GM19238 (cell line): ENCODE results near the gene CTNNA3.

Experiments used
- DNase-seq: peaks from one replicate; pipeline ENCODE4 v3.0.0; 2011; ENCODE audit warnings: low spot score; ENCODE audit not compliant: insufficient read length

The CTNNA3 gene

DNA sequence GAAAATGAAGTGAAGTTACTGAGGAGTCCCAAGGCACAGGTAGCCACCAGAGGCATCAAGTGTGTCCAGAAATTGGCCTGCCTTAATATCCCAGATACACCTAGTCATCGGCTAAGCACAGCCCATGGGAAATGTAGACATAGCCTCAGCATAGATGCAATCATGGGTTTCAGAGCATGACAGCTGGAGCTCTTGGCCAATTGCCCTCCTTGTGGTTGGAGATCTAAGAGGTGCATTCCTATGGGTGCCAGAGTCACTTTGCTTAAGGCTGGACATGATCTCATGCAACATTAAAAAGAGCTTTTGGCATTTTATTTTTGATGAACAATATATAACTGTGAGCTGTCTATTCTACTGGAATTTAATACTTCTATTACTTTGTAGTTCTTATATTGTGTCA, 1528.2 kb downstream of the CTNNA3 start:
- no peak for DNase-seq

- no peak for DNase-seq
Measured at GRCh38 chr10:66162560-66163143, 1533.3 kb downstream of the CTNNA3 start.

DNA sequence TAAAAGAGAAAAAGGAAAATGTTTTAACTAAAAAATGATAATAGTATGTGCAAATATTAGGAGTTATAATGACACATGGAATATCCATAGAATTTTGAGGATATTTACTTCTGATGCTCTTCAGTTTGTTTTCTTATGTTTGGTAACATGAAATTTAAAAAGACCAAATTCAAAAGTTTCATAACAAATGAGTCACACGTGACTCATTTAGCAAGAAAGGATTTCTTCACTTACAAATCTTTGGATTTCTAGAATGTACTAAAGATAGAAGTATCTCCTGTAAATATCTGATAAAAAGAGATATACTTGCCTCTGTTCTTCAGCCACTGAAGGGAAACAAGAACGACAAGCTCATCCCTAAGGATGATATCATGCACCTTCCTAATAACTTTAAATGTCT, 1544.6 kb downstream of the CTNNA3 start:
- DNase-seq: no peak

- DNase-seq: no peak
Measured at GRCh38 chr10:66148312-66148711, 1547.7 kb downstream of the CTNNA3 start.

- no peak for DNase-seq
Measured at GRCh38 chr10:66144016-66144415, 1552.0 kb downstream of the CTNNA3 start.

- no peak for DNase-seq
Measured at GRCh38 chr10:66102756-66103155, 1593.2 kb downstream of the CTNNA3 start.

DNA sequence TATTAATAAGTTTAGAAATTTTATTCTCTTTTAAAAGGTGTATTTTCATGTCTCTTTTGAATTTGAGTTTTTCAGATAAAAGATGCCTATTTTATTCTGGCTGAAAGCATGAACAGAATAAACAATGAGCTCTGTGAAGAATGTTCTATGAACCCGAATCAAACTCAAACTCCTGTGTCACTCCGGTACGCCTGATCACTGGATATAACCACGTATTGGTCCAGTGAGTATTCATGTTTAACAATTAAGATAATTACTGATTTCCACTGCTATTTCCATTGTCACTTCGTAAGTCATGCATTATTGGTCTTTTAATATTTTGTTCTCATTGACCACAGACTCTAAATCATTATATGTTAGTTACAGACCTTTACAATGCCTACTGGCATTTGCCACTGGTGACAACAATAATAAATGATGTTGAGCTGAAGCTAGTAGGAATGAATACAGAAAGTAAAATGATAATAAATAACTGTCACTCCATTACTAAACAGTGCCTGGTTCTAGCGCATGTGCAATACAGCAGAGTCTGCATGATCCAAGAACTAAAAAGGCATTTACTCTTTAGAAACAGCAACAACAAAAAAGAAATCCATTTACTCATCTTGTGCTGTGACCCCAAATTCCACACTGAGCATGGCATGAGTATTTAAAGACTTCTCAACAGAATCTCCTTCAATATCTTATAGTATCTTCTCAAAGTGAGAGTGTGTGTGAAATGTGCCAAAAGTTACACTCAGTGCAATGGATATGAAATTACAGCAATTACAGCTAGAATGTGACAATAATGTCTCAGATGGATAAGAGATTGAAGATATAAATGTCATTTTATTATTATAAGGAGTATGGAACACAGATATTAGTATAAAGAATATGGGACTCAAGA, 1597.2 kb downstream of the CTNNA3 start:
- no peak for DNase-seq

DNA sequence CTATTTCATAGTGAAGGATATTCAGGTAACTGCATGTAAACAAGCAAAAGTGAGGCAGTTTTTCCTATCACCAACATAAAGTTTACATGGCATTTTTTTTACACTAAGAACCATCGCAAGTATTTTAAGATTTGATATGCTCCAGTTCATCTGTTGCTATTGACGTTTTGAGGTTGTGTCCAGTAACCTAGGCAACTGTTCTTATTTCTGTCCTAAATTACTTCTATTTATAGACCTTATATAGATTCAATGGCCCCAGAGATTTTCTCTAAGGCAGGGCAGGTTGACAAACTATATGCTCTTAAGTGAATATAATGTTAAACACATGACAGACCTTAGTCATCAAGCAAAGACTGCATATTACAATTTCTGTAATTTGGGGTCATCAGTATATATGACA, 1600.4 kb downstream of the CTNNA3 start:
- no peak for DNase-seq

DNA sequence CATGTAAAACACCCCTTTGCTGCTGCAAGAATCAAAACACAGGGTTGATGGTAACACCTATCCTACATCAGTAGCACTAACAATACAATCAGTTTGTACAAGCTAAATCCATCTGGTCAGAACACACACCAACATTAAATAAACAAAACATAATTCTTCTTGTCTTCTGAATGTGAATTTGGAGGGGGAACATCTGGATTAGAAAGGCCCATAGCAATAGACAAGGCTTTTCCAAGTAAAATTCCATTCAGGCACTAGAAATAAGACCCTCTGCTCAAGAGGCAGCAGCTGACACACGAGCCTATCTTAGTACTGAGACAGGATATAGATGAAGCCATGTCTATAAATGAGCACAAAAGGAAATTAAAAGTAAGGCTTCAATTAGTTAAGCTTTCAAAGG, 1610.1 kb downstream of the CTNNA3 start:
- no peak for DNase-seq

DNA sequence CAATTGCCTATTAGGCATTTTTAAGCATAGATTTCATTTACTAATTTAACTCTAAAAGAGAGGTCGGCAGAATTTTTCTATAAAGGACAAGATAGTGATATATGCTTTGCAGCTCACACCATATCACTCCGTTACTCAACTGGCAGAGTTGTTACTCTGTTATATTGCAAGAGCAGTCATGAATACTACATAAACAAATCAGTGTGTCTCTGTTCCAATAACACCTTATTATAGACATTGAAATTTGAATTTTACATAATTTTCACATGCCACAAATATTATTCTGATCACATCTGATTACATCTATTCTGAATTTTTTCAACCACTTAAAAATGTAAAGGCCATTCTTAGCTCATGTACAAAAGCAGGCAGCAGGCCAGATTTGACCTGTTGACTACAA, 1624.1 kb downstream of the CTNNA3 start:
- DNase-seq: no peak

GRCh38 chr10:66058594-66058993, 1637.4 kb downstream of the CTNNA3 start:
- DNase-seq: no peak

DNA sequence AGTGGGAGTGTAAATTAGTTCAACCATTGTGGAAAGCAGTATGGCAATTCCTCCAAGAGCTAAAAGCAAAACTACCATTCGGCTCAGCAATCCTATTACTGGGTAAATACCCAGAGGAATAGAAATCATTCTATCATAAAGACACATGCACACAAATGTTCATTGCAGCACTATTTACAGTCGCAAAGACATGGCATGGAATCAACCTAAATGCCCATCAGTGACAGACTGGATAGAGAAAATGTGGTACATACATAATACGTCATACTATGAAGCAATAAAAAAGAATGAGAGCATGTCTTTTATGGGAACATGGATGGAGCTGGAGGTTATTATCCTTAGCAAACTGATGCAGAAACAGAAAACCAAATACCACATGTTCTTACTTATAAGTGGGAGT, 1646.7 kb downstream of the CTNNA3 start:
- DNase-seq: no peak

DNA sequence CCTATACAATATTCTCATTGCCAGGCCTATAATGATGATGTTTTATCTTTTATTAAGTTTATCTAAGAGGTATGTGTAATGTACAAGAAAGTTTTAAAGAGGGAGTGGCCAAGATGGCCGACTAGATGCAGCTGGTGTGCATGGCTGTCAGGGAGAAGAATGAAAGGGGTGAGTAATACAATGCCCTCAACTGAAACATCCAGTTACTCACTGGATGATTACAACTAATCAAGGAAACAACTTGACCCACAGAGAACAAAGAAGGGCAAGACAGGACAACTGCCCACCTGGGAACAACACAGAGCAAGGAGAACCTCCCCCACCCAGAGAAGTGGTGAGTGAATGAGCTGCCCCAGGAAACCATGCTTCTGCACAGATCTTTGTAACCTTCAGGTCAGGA, 1650.1 kb downstream of the CTNNA3 start:
- no peak for DNase-seq

DNA sequence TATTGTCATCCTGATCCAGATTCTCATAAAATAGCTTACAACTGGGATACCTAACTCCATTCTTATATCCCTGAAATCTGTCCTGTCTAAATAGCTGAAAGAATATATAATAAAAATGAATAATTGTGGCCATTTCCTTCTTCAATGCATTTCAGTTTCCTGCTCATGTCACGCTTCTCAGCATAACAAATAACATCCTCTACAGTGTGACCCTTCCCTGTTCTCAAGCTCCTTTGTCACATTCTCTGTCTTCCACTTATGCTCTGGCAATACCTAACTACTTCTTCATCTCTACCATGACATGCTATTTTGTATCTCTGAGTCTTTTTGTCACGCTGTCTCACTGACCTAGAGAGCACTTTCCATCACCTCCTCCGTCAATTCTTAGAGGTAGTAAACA, 1654.2 kb downstream of the CTNNA3 start:
- no peak for DNase-seq

GRCh38 chr10:66038623-66039022, 1657.4 kb downstream of the CTNNA3 start:
- no peak for DNase-seq

DNA sequence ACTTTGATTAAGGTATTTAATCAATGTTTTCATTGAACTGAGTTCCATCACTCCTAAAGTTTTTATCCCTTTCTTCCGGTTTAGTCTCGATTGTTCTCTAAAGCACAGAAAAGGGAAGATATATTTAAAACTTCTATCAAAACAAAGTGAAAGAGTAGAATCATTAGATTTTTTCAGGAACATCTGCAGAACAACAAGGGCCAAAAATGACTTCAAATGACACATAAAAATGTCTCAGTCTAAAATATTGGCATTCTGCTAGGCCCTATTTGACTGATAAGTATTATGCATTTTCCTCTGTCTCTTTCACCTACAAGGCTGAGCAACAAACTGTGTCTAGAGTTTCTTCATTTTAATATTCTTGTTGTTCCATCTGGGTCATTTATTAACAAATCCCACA, 1669.7 kb downstream of the CTNNA3 start:
- no peak for DNase-seq

DNA sequence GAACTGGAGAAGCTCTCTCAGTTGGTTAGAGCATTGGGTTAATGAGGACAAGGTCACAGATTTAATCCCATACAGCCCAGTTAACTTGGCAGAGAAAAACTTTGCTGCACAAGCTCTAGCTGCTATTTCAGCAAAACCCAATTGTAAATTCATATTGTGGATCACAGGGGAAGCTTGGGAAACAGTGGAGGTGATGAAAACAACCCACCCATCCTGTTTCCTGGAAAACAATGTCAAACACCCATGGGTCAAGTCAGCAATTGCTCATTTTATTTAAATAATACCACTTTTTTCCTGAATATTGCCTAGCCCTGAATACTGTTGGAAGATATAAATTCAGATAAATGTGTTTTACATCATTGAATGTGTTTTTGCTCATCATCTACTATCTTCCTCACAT, 1670.8 kb downstream of the CTNNA3 start:
- DNase-seq: no peak

GRCh38 chr10:66021423-66021822, 1674.6 kb downstream of the CTNNA3 start:
- no peak for DNase-seq

- no peak for DNase-seq
Measured at GRCh38 chr10:66008221-66008620, 1687.8 kb downstream of the CTNNA3 start.

- no peak for DNase-seq
Measured at GRCh38 chr10:66006411-66006810, 1689.6 kb downstream of the CTNNA3 start.

DNA sequence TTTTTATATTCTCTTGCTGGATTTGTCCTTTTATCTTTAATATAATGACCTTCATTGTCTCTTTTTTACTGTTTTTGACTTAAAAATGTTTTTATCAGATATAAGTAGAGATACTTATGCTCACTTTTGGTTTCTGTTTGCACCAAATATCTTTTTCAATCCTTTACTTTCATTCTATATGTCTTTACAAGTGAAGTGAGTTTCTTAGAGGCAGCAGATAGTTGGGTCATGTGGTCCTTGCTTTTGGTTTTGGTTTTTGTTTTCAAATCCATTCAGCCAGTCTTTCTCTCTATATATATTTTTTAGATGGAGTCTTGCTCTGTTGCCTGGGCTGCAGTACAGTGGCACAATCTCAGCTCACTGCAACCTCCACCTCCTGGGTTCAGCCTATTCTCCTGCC, 1702.5 kb downstream of the CTNNA3 start:
- DNase-seq: no peak

DNA sequence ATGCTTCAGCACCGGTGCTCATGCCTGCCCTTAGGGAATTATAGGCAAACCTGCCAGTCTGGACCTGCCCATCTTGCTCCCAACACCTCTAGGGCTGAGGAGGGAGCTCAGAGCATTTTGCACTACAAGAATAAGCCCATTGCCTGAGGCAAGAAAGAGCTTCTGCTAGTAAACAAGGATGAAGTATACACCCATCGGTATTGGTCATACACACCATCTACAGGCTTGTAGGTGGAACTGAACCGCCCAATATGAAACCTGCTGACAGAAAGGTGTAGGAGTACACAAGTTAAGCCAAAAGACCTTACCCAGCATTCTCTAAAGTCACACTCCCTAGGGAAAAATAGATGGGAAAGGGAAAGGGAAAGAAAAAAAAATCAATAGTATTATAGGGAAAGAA, 1727.1 kb downstream of the CTNNA3 start:
- no peak for DNase-seq

- no peak for DNase-seq
Measured at GRCh38 chr10:65968437-65968836, 1727.6 kb downstream of the CTNNA3 start.
